HUES48 (cell line): ENCODE data around the gene COL4A6.

Source experiments
- H3K27ac ChIP-seq: one replicate; pipeline ENCODE4 v1.7.0; 2013; ENCODE audit warnings: low read depth, low read length, inconsistent platforms
- H3K27me3 ChIP-seq: 2 replicates; pipeline ENCODE4 v1.6.1; 2013; ENCODE audit warnings: mild to moderate bottlenecking, low read length; ENCODE audit not compliant: control insufficient read depth, insufficient read depth
- H3K36me3 ChIP-seq: 2 replicates; pipeline ENCODE4 v1.6.1; 2013; ENCODE audit warnings: low read length; ENCODE audit not compliant: control insufficient read depth, insufficient read depth
- H3K4me1 ChIP-seq: 2 replicates; pipeline ENCODE4 v1.6.1; 2013; ENCODE audit warnings: mild to moderate bottlenecking, low read length; ENCODE audit not compliant: control insufficient read depth, insufficient read depth
- H3K4me3 ChIP-seq: 2 replicates; pipeline ENCODE4 v1.5.1; 2013; ENCODE audit warnings: mild to moderate bottlenecking, low read depth, low read length
- H3K9ac ChIP-seq: 2 replicates; pipeline ENCODE4 v1.6.1; 2013; ENCODE audit warnings: mild to moderate bottlenecking, low read depth, low read length, moderate library complexity
- H3K9me3 ChIP-seq: 2 replicates; pipeline ENCODE4 v1.6.1; 2013; ENCODE audit warnings: low read length; ENCODE audit not compliant: control insufficient read depth, insufficient read depth

COL4A6 gene

DNA sequence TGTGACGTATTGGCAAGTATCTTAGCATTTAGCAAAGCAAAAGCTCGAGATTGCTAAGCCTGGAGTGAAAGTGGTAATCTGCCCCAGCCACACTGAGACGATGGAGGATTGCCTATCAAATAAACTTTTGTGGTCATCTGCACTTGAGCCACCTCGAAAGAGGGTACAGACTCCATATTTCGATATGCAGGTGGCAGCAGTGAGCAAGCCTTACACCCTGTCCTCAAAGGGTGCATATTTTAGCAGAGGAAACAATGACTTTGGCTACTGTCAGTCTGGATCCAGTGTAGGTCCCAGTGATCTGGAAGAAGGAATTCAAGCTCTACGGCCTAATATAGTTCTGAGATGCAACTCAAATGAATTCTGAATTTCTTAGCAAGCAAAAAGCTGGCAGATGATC is 192.8 kb downstream of the COL4A6 start:
- Histone ChIP-seq H3K4me1 (no peaks in the 10 kb centered on the region), H3K9ac (no peak overlapping the region), H3K36me3 (no peaks in the 10 kb centered on the region), H3K9me3 (no peaks in the 10 kb centered on the region), H3K27me3 (no peaks in the 10 kb centered on the region), H3K27ac (no peak overlapping the region), H3K4me3 (no peak overlapping the region)

DNA sequence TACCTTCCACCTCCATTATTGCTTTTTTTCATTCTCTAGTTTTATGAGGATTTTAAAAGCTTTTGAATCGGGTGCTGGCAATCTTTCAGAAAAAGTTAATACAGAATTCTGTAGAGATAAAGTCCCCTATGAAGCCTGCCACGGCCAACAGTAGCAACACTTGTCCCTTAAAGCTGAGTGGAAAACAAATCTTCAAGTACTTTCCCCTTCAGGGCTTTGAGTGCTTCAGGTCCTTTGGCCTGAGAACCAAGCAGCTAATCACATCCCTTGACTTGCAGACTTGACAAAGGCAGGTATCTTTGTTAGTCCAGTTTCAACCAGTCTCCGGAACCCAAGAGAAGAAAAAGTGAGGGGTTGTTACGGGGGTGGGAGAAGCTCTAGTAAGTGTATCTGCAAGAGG is 202.2 kb downstream of the COL4A6 start:
- Histone ChIP-seq H3K4me3 (no peak overlapping the region), H3K9me3 (no peaks in the 10 kb centered on the region), H3K27ac (no peak overlapping the region), H3K36me3 (no peaks in the 10 kb centered on the region), H3K9ac (no peak overlapping the region), H3K4me1 (no peaks in the 10 kb centered on the region), H3K27me3 (peaks cover 5% of the 10 kb centered on the region; the same call in 1 of the 2 replicates)

DNA sequence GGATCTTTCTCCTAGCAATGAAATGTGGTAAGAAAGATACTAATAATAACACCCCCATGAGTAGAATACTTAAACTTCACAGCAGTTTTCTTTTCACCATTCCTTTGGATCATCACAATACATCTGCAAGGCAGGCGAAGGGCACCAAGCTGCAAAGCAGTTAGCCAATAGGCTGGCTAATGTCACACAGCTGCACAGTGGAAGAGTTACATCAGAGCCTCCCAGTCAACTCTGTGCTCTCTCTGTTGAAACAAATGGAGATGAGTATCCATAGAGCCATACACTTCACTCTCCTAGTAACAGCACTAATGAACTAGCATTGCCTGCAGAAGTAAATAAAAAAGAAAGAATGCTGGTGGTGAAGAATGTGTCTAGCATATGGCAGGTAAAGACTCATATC is 207.6 kb downstream of the COL4A6 start:
- peaks cover 5% of the 10 kb centered on the region; the same call in 1 of the 2 replicates for H3K27me3 ChIP-seq
- no peak overlapping the region for H3K4me3 ChIP-seq

GRCh38 chrX:108224727-108225621 is 213.2 kb downstream of the COL4A6 start:
- Histone ChIP-seq H3K4me1 (0 out of 2 replicates have a peak, but pooled peaks cover 5% of the 10 kb centered on the region), H3K27me3 (no peaks in the 10 kb centered on the region), H3K36me3 (no peaks in the 10 kb centered on the region), H3K27ac (no peak overlapping the region), H3K9ac (no peak overlapping the region), H3K9me3 (no peaks in the 10 kb centered on the region), H3K4me3 (no peak overlapping the region)

More for the DNA sequence above, 207.6 kb downstream of the COL4A6 start:
- Histone ChIP-seq H3K9me3 (no peaks in the 10 kb centered on the region), H3K27ac (no peak overlapping the region), H3K4me1 (no peaks in the 10 kb centered on the region), H3K9ac (no peak overlapping the region), H3K36me3 (no peaks in the 10 kb centered on the region)

- no peak overlapping the region for H3K9ac ChIP-seq
- H3K27me3 ChIP-seq: no peaks in the 10 kb centered on the region
- 0 out of 2 replicates have a peak, but pooled peaks cover 5% of the 10 kb centered on the region for H3K4me1 ChIP-seq
- no peaks in the 10 kb centered on the region for H3K36me3 ChIP-seq
- H3K9me3 ChIP-seq: no peaks in the 10 kb centered on the region
- H3K4me3 ChIP-seq: no peak overlapping the region
- no peak overlapping the region for H3K27ac ChIP-seq
Observed at GRCh38 chrX:108224218-108224617, 214.0 kb downstream of the COL4A6 start.

DNA sequence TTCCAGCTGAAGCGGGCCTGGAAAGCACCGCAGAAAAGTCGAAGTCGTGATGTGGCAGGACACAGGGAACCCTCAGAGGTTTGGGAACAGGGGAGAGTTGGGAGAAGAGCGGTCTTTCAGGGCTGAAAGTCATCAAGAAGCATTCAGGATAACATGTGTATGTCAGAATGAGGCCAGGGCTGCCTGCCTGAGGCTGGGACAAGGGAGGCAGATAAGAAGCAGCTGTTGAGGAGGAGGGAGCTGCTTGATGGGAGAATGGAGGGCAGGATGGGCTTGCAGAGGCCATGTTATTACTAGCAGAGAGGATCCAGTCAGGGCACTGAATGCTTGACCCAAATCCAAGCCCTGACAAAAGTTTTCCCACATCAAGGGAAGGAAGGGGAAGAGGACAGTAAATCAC is 214.6 kb downstream of the COL4A6 start:
- Histone ChIP-seq H3K27me3 (no peaks in the 10 kb centered on the region), H3K36me3 (no peaks in the 10 kb centered on the region), H3K4me1 (0 out of 2 replicates have a peak, but pooled peaks cover 5% of the 10 kb centered on the region), H3K9me3 (no peaks in the 10 kb centered on the region), H3K27ac (no peak overlapping the region), H3K9ac (no peak overlapping the region), H3K4me3 (no peak overlapping the region)

GRCh38 chrX:108221301-108221864 is 216.8 kb downstream of the COL4A6 start:
- H3K27ac ChIP-seq: no peak overlapping the region
- no peaks in the 10 kb centered on the region for H3K9me3 ChIP-seq
- no peak overlapping the region for H3K9ac ChIP-seq
- peaks cover 8% of the 10 kb centered on the region; the same call in 1 of the 2 replicates for H3K27me3 ChIP-seq
- no peak overlapping the region for H3K4me3 ChIP-seq
- no peaks in the 10 kb centered on the region for H3K36me3 ChIP-seq
- 0 out of 2 replicates have a peak, but pooled peaks cover 5% of the 10 kb centered on the region for H3K4me1 ChIP-seq

- no peak overlapping the region for H3K9ac ChIP-seq
- H3K9me3 ChIP-seq: no peaks in the 10 kb centered on the region
- no peaks in the 10 kb centered on the region for H3K36me3 ChIP-seq
- H3K27ac ChIP-seq: no peak overlapping the region
- 0 out of 2 replicates have a peak, but pooled peaks cover 1% of the 10 kb centered on the region for H3K4me1 ChIP-seq
- no peak overlapping the region for H3K4me3 ChIP-seq
- H3K27me3 ChIP-seq: peaks cover 11% of the 10 kb centered on the region; the same call in 1 of the 2 replicates
Observed at GRCh38 chrX:108219949-108220601, 218.1 kb downstream of the COL4A6 start.

DNA sequence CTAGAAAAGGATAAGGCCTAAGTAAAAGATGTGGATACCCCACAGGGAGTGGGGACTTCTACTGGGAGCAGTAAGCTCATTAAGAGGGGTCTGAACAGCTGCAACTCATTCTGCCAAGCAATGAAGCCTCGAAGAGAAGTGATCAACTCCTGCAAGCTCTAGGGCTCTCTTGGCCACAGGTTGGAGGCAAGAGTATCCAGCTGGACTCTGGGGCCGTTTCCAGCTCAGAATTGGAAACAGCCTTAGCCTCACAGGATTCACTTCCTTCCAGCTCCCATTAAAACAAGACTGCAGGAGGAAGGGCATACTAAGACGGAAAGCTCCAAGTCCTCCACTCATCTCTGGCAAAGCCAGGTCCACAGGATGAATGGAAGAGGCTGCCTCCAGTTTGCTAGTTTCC is 220.3 kb downstream of the COL4A6 start:
- no peaks in the 10 kb centered on the region for H3K4me1 ChIP-seq
- peaks cover 11% of the 10 kb centered on the region; the same call in 1 of the 2 replicates for H3K27me3 ChIP-seq
- no peaks in the 10 kb centered on the region for H3K36me3 ChIP-seq
- no peaks in the 10 kb centered on the region for H3K9me3 ChIP-seq
- H3K4me3 ChIP-seq: no peak overlapping the region
- H3K27ac ChIP-seq: no peak overlapping the region
- no peak overlapping the region for H3K9ac ChIP-seq

- H3K9ac ChIP-seq: no peak overlapping the region
- no peaks in the 10 kb centered on the region for H3K9me3 ChIP-seq
- no peaks in the 10 kb centered on the region for H3K36me3 ChIP-seq
- H3K27ac ChIP-seq: no peak overlapping the region
- peaks cover 11% of the 10 kb centered on the region; the same call in 1 of the 2 replicates for H3K27me3 ChIP-seq
- H3K4me3 ChIP-seq: no peak overlapping the region
- no peaks in the 10 kb centered on the region for H3K4me1 ChIP-seq
Observed at GRCh38 chrX:108216919-108217571, 221.2 kb downstream of the COL4A6 start.
